GM18873 (cell line): Measurements from ENCODE around the gene SPECC1.
"Not testable (repeated sequence)": the region's sequence is repeated elsewhere in the genome, so short reads cannot be mapped to it uniquely, and the experiment has no call there.

Source experiments
- ATAC-seq: cut with Tn5 transposase; IDR thresholded peaks from one replicate; pipeline ENCODE4 v1.9.1; 2021; ENCODE audit warnings: mild to moderate bottlenecking, moderate library complexity, moderate number of reproducible peaks; ENCODE audit not compliant: unreplicated experiment, low FRiP score

The SPECC1 gene

DNA sequence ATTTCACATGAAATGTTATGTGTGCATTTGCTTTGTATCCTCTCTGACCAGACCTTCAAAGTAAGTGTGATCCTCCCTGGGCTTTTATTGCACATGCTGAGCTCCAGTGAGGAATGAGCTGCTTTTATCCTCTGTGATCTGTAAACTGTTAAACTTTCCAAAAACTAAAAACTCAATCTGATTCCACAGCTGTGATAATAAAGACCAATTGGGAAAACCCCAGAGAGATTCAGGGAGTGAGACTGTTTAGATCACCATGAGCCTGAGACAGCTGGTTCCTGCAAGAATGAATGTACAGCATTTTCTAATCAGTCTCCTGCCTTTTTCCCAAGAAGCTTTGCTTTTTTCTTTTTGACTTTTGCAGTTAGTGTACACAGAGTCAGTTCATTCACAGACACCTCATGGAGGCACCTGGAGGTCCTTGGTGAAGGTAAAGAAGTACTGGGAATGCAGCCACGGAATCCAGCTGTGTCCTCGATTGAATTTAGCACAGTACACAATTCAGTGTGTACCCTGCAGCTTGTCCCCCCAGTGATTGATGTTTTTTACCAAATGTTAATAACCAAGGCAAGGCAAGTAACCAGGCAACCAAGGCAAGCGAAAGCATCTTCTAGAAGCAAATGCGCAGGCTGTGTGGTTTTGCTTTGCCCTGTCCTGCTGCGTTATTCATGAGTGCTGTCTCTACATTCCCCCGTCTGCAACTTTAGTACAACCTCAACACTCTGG lies 275.6 kb downstream of the SPECC1 start:
- no peak for ATAC-seq

DNA sequence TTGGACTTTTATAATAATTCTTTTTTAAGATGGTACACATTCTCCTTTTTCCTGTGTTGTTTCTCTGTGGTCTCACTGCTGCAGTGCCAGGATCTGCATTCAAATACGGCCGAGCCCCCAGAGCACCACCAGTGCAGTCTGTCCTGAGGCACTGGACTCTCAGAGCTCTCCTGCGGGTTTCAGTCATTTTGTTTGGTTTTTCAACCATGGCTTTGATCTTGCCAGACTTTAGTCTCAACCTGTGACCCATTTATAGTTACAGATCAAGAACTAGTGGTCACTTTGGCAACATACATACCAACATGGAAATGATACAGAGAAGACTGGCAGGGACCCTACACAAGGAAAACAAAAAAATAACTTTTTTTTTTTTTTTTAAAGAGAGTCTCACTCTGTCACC lies 280.8 kb downstream of the SPECC1 start:
- no peak for ATAC-seq

DNA sequence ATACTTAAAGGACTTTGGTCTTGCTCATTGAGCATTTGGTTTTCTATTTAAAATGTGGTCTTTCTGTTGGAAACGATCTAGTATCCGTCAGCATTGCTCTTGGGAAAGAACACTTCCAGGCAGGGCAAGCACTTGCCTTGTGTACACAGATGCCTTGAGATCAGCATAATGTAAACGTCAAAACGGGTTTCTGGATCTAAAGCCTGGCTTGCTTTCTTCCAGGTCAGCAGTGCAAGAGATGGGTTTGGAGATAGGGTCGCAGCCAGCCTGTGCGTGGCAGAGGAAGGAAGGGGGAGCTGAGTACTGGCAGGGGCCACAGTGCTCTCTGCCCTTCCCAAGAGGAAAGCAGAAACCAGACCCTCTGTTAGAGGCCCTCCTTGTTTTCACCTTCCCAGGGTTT lies 282.7 kb downstream of the SPECC1 start:
- ATAC-seq = no peak

DNA sequence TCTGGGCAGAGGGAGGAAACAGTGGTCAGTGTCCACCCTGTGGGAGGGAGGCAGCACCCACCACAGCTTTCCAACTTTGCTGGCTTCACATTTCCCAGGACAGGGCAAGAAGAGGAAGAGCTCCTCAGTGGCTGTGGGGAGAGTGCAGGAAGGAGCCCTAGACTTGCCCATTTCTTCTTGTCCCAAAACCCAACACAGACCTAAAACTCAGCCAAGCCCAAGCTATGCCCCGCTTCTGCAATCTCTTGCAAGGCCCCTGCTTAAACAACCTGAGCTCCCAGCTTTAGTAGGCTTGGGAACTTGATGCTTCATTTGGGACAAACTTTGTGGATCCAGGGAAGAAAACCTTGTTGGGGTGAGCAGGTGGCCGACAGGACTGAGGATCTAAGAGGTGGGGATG lies 284.3 kb downstream of the SPECC1 start:
- ATAC-seq = no peak

DNA sequence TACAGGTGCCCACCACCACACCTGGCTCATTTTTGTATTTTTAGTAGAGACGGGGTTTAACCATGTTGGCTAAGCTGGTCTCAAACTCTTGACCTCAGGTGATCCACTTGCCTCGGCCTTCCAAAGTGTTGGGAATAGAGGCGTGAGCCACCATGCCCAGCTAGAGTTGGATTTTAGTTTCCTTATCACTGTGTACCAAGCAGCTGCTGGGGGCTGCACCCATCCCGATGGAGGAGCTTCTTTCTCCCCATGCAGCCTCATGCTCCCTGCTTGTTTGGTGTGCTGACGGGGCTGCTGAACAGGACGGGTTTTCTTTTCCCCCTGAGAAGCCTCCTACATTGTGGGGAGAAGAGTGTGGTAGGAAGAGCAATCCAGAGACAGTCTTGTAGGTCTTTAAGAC lies 285.0 kb downstream of the SPECC1 start:
- no peak for ATAC-seq

DNA sequence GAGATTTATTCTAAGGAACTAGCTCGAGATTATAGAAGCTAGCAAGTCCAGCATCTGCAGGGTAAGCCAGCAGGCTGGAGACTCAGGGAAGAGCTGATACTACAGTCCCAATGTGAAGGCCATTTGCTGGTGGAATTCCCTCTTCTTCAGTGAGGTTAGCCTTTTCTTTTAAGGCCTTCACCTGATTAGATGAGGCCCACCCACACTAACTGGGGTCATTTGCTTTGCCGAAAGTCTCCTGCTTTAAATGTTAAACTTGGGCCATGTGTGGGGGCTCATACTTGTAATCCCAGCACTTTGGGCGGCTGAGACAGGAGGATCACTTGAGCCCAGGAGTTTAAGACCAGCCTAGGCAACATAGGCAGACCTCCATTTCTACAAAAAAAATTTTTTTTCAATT lies 289.9 kb downstream of the SPECC1 start:
- ATAC-seq = no peak

DNA sequence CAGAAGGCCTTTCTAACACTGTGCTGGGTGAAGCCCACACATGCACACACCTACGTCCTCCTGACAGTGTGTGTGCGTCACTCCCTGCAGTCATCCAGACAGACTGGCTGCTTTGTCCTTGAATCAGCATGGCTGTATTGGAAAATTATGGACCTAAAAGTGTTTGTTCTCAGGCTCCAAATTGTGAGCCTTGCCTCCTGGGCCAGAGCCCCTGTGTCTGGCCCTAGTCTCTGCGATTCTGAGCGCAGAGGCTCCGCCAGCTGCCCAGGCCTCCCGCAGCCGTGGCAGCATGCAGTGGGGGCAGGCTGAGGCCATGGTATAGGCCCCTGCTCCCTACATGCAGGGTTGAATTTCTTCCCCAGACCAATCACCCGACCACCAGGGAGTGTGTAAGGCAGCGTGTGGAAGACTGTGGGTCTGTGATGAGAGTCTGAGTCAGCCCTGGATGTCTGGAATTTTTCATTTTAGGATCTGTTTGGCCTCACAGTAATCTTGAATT lies 291.3 kb downstream of the SPECC1 start:
- ATAC-seq = no peak

DNA sequence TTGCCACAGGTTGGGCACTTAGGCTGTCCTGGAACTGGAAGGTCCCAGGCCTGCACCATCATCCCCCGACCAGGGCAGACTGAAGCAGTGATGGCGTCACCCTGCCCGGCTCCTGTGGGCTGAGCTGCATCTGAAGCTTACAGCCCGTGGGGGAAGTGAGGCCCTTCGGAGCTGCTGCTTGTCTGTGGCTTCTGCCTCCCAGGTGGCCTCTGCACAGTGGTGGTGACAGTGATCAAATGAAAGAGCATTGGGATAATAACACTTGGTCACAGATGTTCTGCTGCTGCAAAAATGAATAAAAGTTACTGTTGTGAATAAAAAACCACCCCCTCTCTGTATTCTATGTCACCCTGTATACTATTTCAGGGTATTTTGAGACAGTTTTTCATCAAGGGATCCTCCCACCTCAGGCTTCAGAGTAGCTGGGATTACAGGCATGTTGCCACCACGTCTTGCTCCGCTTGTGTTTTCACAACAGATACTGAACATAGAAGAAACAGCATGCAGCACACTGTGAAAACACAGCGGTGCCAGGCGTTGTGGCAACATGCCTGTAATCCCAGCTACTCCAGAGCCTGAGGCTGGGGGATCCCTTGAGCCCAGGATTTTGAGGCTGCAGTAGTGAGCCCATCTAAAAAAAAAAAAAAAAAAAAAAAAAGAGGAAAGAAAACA lies 293.2 kb downstream of the SPECC1 start:
- ATAC-seq = no peak

DNA sequence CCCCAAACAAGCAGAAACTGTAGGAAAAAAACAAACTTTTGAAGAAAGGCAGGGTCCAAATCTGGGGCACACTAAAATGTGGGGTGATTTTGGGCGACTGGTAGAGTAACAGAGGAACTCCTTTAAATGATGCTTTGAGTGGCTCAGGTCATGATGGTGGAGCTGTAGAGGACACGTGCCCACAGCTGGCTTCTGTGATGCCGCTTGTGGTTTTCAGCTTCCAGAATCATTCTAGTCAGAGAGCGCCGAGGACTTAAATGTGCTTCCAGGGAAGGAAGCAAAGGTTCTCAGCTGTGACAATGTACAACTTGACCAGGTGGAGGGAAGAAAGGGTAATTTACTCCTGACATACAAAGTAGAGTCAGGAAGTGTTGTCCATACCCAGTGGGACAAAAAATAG lies 295.8 kb downstream of the SPECC1 start:
- ATAC-seq = no peak

DNA sequence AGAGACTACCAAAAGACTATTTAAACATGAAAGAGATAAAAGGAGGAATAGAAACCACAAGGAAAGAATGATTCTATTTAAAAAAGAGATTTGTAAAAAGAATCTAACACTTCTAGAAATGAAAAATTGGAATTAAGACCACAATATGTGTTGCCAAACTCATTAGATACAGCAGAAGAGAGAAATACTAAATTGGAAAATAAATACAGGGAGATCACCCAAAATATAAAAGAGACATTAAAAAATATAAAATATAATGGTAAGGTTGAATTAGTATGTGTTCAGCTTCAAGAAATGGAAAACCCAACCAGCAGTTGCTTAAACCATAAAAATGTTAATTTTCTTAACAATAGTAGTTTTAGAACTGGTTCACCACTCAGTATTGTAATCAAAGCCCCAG lies 297.8 kb downstream of the SPECC1 start:
- ATAC-seq = no peak

DNA sequence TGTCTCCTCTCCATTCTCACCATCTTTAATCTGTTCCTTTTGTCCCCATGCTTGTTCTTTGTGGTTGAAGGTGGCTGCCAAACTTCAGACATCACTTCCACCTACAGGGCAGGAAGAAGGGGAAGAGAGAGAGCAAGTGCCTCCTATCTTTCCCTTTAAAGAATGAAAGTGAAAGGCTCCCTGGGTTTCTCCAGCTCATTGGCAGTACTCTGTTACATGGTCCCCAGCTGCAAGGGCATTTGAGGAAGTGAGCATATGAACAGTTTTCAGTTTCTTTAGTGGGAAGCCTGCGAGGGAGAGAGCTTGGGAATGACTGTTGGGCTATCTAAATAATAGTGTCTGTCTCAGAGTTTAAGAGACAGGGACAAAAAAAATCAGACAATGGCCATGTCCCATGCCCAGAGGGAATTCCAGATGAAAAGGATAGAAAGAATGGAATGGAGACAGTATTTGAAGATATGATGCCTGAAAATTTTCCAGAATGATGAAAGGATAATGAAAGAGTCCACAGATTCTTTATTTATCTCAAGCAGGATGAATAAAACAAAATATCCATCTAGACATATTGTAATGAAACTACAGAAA lies 298.3 kb downstream of the SPECC1 start:
- no peak for ATAC-seq

DNA sequence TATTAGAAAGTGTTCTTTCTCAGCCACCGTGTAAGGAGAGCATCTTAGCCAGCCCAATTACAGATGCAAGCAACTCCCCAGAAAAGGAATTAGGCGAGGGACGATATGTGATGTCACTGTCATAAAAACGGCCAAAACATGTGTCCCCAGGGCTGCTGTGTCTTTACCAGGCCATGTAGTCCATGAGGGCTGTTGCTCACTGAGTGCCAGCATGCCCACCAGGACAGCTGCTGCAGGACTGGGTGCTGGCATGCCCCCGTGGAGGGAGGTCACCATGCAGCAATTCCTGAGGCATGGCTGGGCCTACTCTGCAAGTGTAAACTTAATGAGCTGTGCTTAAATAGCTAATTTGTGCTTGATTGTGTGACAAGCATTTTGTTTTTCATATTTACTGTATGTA lies 301.3 kb downstream of the SPECC1 start:
- no peak for ATAC-seq

DNA sequence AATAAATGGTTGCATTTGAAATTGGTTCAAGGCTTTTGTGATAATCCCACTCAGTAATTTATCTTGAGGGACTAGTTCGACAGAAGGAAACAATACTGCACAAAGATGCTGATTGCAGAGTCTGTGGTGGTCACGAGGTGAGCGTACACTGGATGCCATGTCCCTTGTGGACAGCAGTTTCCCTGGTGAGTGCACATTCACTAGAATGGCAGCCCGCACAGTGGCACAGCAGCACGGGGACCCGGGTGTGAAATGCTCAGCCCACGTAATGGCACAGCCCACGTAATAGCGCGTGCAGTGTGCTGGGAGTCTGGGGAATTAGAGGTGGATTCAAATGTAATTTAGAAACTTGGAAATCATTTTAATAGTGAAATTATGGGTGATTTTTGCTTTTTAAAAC lies 304.1 kb downstream of the SPECC1 start:
- no peak for ATAC-seq

DNA sequence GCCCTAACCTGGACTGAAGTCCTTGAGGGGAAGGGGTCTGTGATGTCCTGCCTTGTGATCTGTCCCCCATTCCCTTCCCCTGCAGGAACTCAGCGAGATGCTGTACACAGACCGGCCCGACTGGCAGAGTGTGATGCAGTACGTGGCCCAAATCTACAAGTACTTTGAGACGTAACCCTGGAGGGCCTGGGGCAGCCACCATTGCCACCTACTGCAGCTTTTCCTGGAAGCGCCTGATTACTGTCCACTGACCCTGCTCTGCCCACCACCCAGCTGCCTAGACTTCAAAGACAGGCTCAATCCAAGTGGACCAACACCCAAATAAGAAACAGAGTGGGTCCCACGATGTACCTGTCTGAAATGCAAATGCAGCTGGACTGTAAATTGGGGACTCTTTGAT lies 304.7 kb downstream of the SPECC1 start:
- ATAC-seq = no peak

DNA sequence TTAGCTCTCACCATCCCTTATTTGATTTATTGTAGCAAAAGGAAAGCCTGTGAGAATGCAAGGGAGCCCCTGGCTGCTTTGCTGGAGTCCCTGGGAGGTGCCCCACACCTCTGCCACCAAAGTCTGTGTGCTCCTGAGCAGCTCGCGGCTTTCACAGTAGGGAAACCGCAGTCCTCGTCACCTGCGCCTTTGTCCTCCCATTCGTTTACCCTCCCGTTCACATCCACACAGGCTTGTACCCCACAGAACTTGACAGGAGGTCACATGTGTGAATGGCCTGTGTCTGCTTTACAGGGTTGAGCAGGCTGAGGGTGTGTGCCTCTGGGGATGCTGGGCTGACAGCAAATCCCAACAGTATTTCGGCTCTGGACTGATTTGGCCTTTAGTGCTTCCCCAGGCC lies 305.7 kb downstream of the SPECC1 start:
- no peak for ATAC-seq

DNA sequence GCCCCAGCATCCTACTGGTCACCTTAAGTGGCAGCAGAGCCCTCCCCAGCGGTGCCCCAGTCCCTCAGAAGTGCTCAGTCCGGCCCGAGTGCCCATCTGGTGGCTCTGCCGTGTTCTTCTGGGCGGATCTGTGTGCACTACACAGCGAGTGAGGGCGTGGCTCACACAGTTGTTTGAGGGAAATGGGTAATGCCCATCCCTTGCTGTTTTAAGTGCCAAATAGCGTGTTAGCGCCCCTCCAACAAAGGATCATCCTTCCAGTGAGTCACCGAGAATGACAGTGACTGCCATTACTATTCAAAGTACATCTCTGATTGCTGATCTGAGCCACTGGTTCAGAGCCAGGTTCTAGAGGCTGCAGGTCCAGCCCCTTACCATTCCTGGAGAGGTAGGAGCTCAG lies 306.2 kb downstream of the SPECC1 start:
- no peak for ATAC-seq

DNA sequence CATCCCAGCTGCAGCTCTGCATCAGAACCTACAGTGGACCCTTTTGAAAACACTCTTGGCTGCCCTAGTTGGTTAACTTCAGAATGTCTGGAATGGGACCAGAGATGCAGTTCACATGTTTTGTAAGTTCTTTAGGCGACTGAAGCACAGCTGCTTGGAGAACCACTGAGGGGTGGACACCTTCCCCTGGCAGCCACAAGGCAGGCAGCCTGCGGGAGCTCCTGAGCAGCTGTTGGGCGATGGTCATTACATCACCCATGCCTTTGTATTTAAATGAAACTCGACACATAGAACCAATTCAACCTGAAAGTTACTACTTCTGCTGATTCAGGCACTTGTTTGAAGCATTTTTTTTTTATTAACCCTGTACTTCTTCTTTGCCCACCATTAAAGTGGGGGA lies 306.7 kb downstream of the SPECC1 start:
- ATAC-seq = no peak

DNA sequence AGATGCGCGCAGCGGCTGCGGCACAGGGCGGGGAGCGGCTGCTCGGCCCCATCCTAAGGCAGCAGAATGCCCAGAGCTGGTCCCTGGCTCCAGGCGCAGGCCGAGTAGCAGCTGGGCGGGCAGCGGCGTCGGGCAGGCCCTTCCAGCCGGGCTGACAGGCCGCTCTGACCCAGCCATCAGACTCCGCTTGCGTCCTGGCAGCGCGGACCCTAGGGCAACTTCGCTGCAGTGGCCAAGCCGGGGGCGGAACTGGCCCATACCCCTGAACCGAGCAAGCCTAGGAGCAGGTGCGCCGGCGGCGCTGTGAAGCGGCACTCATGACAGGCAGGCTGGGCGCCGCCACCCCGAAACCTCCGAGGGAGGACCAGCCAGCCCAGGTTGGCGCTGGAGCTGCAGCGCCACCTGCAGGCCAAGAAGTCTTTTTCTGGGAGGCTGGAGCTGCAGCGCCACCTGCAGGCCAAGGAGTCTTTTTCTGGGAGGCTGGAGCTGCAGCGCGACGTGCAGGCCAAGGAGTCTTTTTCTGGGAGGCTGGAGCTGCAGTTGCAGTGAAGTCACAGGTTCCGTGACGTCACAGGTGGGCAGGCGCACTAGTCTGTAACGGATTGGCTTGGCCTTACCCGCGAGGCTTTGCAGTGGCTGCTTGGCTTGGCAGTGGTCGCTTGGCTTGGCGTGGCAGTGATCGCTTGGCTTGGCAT lies 311.5 kb downstream of the SPECC1 start:
- ATAC-seq = not testable (repeated sequence)

DNA sequence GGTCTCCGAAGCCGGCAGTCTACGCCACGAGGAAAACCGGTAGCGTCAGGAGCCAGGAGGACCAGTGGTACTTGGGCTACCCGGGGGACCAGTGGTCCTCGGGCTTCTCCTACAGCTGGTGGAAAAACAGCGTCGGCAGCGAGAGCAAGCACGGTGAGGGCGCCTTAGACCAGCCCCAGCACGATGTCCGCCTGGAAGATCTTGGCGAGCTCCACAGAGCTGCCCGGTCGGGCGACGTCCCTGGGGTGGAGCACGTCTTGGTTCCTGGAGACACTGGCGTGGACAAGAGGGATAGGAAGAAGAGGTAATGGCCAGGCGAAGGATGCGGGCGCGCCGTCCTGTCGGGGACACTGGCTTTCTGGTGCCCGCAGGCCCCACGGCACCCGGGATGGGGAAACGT lies 312.2 kb downstream of the SPECC1 start:
- not testable (repeated sequence) for ATAC-seq

DNA sequence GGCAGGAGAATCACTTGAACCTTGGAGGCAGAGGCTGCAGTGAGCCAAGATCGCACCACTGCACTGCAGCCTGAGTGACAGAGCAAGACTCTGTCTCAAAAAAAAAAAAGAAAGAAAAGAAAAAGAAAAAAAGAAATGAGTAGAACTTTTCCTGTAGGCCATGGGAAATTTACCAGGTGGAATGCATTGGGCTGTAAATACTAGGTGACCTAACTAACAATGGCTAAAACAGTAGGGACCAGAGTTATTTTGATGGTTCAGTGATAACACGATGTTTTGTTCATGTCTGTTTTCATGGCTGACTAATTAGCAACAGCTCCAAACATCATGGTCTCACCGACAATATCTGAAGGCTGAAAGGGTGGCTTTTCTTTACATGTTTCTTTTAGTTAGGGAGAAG lies 318.6 kb downstream of the SPECC1 start:
- not testable (repeated sequence) for ATAC-seq

DNA sequence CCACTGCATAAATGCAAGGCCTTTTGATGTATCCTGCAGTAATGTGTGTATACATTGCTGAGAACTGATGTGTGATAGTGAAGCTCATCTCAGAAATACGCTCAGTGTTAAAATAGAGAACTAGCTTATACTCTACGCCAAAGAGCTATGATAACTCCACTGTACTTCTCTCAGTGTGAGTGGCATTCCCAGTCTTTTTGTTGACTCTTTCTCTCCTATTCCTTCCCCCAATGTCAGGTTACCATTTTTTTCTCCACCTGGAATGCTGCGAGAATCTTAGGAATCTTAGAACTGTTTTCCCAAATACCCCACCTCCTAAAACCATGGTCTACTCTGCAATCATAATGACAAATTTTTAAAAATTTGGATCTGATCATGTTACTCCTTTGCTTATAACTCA lies 342.2 kb downstream of the SPECC1 start:
- ATAC-seq = not testable (repeated sequence)
